GM12878 (cell line): ENCODE results near the gene ATRN. TPM values are rescaled to one million over a fixed set of nuclear protein-coding genes. Genes with fewer than 3 reads are reported as not detected.
"Not testable (repeated sequence)": the region's sequence is repeated elsewhere in the genome, so short reads cannot be mapped to it uniquely, and the experiment has no call there.

ENCODE experiments used
- ATAC-seq: fragments of 200-7000 bp; cut with Tn5 transposase; 3 replicates; pipeline ENCODE4 v1.9.1; 2020; ENCODE audit warnings: mild to moderate bottlenecking, moderate library complexity
- BruUV-seq: library from RNA; stranded (reverse); fragments of 400-500 nt; replicated peaks from 2 replicates; lab custom pipeline; 2021; lab: Mats Ljungman, UMichigan
- CTCF ChIA-PET: fragments of 300-600 bp; sonication (Branson Sonifier 250); formaldehyde crosslinking; extraction: SDS; loops from one replicate; lab custom pipeline; 2021; ENCODE audit warnings: inconsistent platforms; lab: Yijun Ruan, JAX
- POLR2A ChIA-PET: fragments of 350-600 bp; formaldehyde crosslinking; extraction: SDS; loops from one replicate; lab custom pipeline; 2021; ENCODE audit warnings: inconsistent platforms; lab: Charles Lee
- RAD21 ChIA-PET: fragments of 300-600 bp; sonication (Branson Sonifier 250); formaldehyde crosslinking; loops from one replicate; lab custom pipeline; 2023; ENCODE audit warnings: antibody characterized with exemption; ENCODE audit not compliant: unreplicated experiment; lab: Charles Lee
- SMC1A ChIA-PET: fragments of 300-600 bp; sonication (Branson Sonifier 250); formaldehyde crosslinking; loops from one replicate; lab custom pipeline; 2023; ENCODE audit not compliant: unreplicated experiment, uncharacterized antibody; lab: Charles Lee
- DNase-seq: peaks from one replicate; pipeline ENCODE4 v3.0.0-alpha.2; 2011; ENCODE audit warnings: low read depth, low spot score
- FAIRE-seq: peaks from 3 replicates; lab custom pipeline; 2011; peaks lifted over from hg19 to GRCh38; lab: Jason Lieb, UNC
- H2AFZ ChIP-seq: 2 replicates; pipeline ENCODE4 v1.6.0; 2011; ENCODE audit warnings: low read depth, low read length, control low read depth; ENCODE audit not compliant: control insufficient read depth
- H3K27ac ChIP-seq: 2 replicates; pipeline ENCODE4 v1.5.1; 2011; ENCODE audit warnings: control low read depth; ENCODE audit not compliant: control insufficient read depth, insufficient read depth
- H3K27me3 ChIP-seq, 2 experiments: replicated peaks in 1 of 2; 2 replicates each; pipeline versions ENCODE4 v1.6.0 to v1.6.1; 2011; ENCODE audit warnings: low read length in 1 of 2; ENCODE audit not compliant: control insufficient read depth in 2 of 2, insufficient read depth in 2 of 2
- H3K36me3 ChIP-seq, 2 experiments: 2 replicates each; pipeline ENCODE4 v1.5.1; 2011; ENCODE audit warnings: low read length in 1 of 2; ENCODE audit not compliant: control insufficient read depth in 2 of 2, insufficient read depth in 2 of 2
- H3K4me1 ChIP-seq: 2 replicates; pipeline ENCODE4 v1.6.1; 2011; ENCODE audit warnings: mild to moderate bottlenecking, low read length, moderate library complexity, mixed read lengths; ENCODE audit not compliant: control insufficient read depth, insufficient read depth
- H3K4me2 ChIP-seq: 2 replicates; pipeline ENCODE4 v1.6.0; 2011; ENCODE audit warnings: control low read depth; ENCODE audit not compliant: control insufficient read depth, insufficient read depth
- H3K4me3 ChIP-seq: fragments of 200-600 bp; sonication (generic); 2 replicates; pipeline ENCODE4 v1.5.1; 2016
- H3K79me2 ChIP-seq: 2 replicates; pipeline ENCODE4 v1.6.0; 2011; ENCODE audit warnings: low read length; ENCODE audit not compliant: control insufficient read depth, insufficient read depth
- H3K9ac ChIP-seq: 2 replicates; pipeline ENCODE4 v1.8.0; 2011; ENCODE audit warnings: low read length, control low read depth, mixed read lengths; ENCODE audit not compliant: control insufficient read depth, insufficient read depth
- H3K9me3 ChIP-seq: replicated peaks from 3 replicates; pipeline ENCODE4 v1.5.1; 2011; ENCODE audit warnings: mild to moderate bottlenecking, low read length; ENCODE audit not compliant: control insufficient read depth, insufficient read depth
- H4K20me1 ChIP-seq: 2 replicates; pipeline ENCODE4 v1.6.0; 2011; ENCODE audit not compliant: control insufficient read depth, insufficient read depth
- ASH2L ChIP-seq: fragments of 300-600, 200-600 bp; sonication (generic); IDR thresholded peaks from 2 replicates; pipeline ENCODE4 v1.6.1; 2017; ENCODE audit warnings: low read depth, mild to moderate bottlenecking, borderline replicate concordance
- KDM1A ChIP-seq: fragments of 200-600 bp; sonication (generic); IDR thresholded peaks from 2 replicates; pipeline ENCODE4 v1.6.1; 2016; ENCODE audit warnings: borderline replicate concordance
- NR2C2 ChIP-seq: IDR thresholded peaks from 2 replicates; pipeline ENCODE4 v1.6.1; 2011; ENCODE audit warnings: borderline replicate concordance, low read depth; ENCODE audit not compliant: control insufficient read depth, insufficient read length
- SP1 ChIP-seq: IDR thresholded peaks from one replicate; pipeline ENCODE4 v1.6.1; 2011; ENCODE audit warnings: low read depth, low read length
- SUPT20H ChIP-seq: IDR thresholded peaks from 2 replicates; pipeline ENCODE4 v1.6.1; 2011; ENCODE audit warnings: low read depth, mild to moderate bottlenecking, low read length, moderate library complexity, borderline replicate concordance; ENCODE audit not compliant: control insufficient read depth
- WGBS: methylation state at CpG from one replicate; pipeline ENCODE4 v1.1.6; 2016; ENCODE audit warnings: low lambda C conversion rate; ENCODE audit not compliant: insufficient replicate concordance, insufficient coverage; ENCODE audit errors: missing lambda C conversion rate; 5-methylcytosine and 5-hydroxymethylcytosine counted together
- in situ Hi-C: fragments of 300-500 bp; cut with MboI; formaldehyde crosslinking; loops from 9 replicates; pipeline ENCODE4 v1.14.3; 2018; ENCODE audit warnings: mixed read lengths
- intact Hi-C: fragments of 100-400 bp; cut with micrococcal nuclease; formaldehyde crosslinking; loops from one replicate; pipeline ENCODE4 v1.14.2; 2022; ENCODE audit not compliant: unreplicated experiment
- polyA plus RNA-seq, 11 experiments: library from polyadenylated mRNA; depleted of rRNA in 4 of 11; unstranded in 6 of 11; stranded (reverse) in 5 of 11; fragments of >200 nt; fragmentation: Nextera tagmentation in 4 of 11; fragmentation: Illumina TruSeq in 1 of 11; extraction: Ambion mirVana in 4 of 11; extraction: Trizol in 1 of 11; gene quantifications; 1 replicate in 1 of 11; 2 replicates in 10 of 11; pipeline versions ENCODE4 v1.2.1 to v1.2.3, GENCODE V29; 2011 to 2016; ENCODE audit warnings: inconsistent platforms in 2 of 11, missing spikeins in 2 of 11, low read depth in 1 of 11
- total RNA-seq, 4 experiments: library from RNA; depleted of rRNA in 3 of 4; stranded (reverse); fragments of >200 nt in 3 of 4; fragmentation: Illumina TruSeq in 1 of 4; extraction: Trizol in 1 of 4; gene quantifications; 2 replicates each; pipeline versions ENCODE4 v1.2.1 to v1.2.3, GENCODE V29; 2013 to 2021
- TF ChIP-seq, protein P1 (sequence below): fragments of 450-650 bp; IDR thresholded peaks from 2 replicates; pipeline ENCODE4 v1.6.1; 2017; ENCODE audit warnings: antibody characterized with exemption, mild to moderate bottlenecking, moderate library complexity
- TF ChIP-seq, protein P2 (sequence below): fragments of 450-650 bp; IDR thresholded peaks from 2 replicates; pipeline ENCODE4 v1.6.1; 2017; ENCODE audit warnings: borderline replicate concordance

Gene ATRN
- total and polyA plus RNA-seq, 10 of the 15 experiments (the other 5 are each of a cell fraction or from before 2014, with no cell fraction given), result 0.71 to 11.6 (median 6.9) TPM

DNA sequence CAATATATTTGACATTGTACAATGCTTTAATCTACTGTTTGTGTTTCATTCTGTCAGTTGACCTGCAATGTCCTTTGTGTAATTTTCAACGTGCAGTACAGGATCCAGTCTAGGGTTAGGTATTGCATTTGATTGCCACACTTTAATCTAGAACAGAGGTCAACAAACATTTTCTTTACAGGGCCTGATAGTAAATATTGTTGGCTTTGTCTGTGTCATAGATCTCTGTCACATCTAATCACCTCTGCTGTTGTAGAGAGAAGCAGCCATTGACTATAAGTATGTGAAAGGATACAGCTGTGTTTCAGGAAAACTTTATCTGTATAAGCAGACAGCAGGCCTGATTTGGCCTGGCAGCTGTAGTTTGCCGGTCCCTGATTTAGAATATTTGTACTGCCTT is 39.3 kb downstream of the ATRN start:
- RAD21 ChIA-PET, result no interaction called here
- CTCF ChIA-PET, result no interaction called here
- Histone ChIP-seq H3K36me3 (no peaks in the 10 kb centered on the region), H3K9ac (no peak overlapping the region), H3K4me2 (no peak overlapping the region), H2AFZ (no peak overlapping the region), H4K20me1 (no peaks in the 10 kb centered on the region), H3K4me3 (no peak overlapping the region), H3K4me1 (no peaks in the 10 kb centered on the region), H3K9me3 (no peaks in the 10 kb centered on the region), H3K27ac (no peak overlapping the region), H3K79me2 (no peaks in the 10 kb centered on the region), H3K27me3 (no peaks in the 10 kb centered on the region)
- DNase-seq, result no peak
- no peak for ATAC-seq
- no TSS peak for BruUV-seq
- WGBS, result 96% methylated on average over 2 of the region's 2 CpGs
- FAIRE-seq, result no peak
- in situ Hi-C loops (no loop called here), intact Hi-C loops (no loop called here)
- TF ChIP-seq, protein P1, sequence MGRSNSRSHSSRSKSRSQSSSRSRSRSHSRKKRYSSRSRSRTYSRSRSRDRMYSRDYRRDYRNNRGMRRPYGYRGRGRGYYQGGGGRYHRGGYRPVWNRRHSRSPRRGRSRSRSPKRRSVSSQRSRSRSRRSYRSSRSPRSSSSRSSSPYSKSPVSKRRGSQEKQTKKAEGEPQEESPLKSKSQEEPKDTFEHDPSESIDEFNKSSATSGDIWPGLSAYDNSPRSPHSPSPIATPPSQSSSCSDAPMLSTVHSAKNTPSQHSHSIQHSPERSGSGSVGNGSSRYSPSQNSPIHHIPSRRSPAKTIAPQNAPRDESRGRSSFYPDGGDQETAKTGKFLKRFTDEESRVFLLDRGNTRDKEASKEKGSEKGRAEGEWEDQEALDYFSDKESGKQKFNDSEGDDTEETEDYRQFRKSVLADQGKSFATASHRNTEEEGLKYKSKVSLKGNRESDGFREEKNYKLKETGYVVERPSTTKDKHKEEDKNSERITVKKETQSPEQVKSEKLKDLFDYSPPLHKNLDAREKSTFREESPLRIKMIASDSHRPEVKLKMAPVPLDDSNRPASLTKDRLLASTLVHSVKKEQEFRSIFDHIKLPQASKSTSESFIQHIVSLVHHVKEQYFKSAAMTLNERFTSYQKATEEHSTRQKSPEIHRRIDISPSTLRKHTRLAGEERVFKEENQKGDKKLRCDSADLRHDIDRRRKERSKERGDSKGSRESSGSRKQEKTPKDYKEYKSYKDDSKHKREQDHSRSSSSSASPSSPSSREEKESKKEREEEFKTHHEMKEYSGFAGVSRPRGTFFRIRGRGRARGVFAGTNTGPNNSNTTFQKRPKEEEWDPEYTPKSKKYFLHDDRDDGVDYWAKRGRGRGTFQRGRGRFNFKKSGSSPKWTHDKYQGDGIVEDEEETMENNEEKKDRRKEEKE, result no peak
- TF ChIP-seq KDM1A, result no peak
- TF ChIP-seq, protein P2, sequence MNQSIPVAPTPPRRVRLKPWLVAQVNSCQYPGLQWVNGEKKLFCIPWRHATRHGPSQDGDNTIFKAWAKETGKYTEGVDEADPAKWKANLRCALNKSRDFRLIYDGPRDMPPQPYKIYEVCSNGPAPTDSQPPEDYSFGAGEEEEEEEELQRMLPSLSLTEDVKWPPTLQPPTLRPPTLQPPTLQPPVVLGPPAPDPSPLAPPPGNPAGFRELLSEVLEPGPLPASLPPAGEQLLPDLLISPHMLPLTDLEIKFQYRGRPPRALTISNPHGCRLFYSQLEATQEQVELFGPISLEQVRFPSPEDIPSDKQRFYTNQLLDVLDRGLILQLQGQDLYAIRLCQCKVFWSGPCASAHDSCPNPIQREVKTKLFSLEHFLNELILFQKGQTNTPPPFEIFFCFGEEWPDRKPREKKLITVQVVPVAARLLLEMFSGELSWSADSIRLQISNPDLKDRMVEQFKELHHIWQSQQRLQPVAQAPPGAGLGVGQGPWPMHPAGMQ, result no peak
- TF ChIP-seq SUPT20H, result no peak
- no peak for TF ChIP-seq NR2C2
- TF ChIP-seq ASH2L, result no peak
- TF ChIP-seq SP1, result no peak
- SMC1A ChIA-PET, result no interaction called here
- POLR2A ChIA-PET, result no interaction called here

DNA sequence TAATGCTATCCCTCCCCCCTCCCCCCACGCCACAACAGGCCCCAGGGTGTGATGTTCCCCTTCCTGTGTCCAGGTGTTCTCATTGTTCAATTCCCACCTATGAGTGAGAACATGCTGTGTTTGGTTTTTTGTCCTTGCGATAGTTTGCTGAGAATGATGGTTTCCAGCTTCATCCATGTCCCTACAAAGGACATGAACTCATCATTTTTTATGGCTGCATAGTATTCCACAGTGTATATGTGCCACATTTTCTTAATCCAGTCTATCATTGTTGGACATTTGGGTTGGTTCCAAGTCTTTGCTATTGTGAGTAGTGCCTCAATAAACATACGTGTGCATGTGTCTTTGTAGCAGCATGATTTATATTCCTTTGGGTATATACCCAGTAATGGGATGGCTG is 41.4 kb downstream of the ATRN start:
- BruUV-seq, H3K27me3 ChIP-seq, POLR2A ChIA-PET, H3K36me3 ChIP-seq, RAD21 ChIA-PET, H3K4me2 ChIP-seq, in situ Hi-C loops, SMC1A ChIA-PET, CTCF ChIA-PET, H3K27ac ChIP-seq, H3K9me3 ChIP-seq, H3K4me3 ChIP-seq, H3K4me1 ChIP-seq, H3K79me2 ChIP-seq, FAIRE-seq, intact Hi-C loops, H3K9ac ChIP-seq, ATAC-seq, DNase-seq, H4K20me1 ChIP-seq, H2AFZ ChIP-seq: not testable (repeated sequence)
- 90% methylated on average over 2 of the region's 3 CpGs for WGBS
